Adrenal gland (tissue), 5 donors: Measurements from ENCODE around the gene DGAT2.

Experiments
- POLR2A ChIP-seq, 2 donors: fragments of 450-650 bp; IDR thresholded peaks; one replicate each; pipeline ENCODE4 v1.6.1; 2017; ENCODE audit warnings: antibody characterized with exemption in 2 of 2, mild to moderate bottlenecking in 2 of 2, moderate library complexity in 1 of 2
- TF ChIP-seq, protein P1 (sequence below), 6 experiments: fragments of 450-650 bp in 4 of 6; fragments of 200-600 bp in 2 of 6; sonication (generic) in 1 of 6; IDR thresholded peaks; 1 replicate in 5 of 6; 2 replicates in 1 of 6; pipeline versions ENCODE4 v1.5.1 to v1.8.0; 2016 to 2021; ENCODE audit warnings: antibody characterized with exemption in 6 of 6, mild to moderate bottlenecking in 2 of 6, moderate library complexity in 1 of 6
- donor health status: DM: no; HTN: no; CAD: no.

DNA sequence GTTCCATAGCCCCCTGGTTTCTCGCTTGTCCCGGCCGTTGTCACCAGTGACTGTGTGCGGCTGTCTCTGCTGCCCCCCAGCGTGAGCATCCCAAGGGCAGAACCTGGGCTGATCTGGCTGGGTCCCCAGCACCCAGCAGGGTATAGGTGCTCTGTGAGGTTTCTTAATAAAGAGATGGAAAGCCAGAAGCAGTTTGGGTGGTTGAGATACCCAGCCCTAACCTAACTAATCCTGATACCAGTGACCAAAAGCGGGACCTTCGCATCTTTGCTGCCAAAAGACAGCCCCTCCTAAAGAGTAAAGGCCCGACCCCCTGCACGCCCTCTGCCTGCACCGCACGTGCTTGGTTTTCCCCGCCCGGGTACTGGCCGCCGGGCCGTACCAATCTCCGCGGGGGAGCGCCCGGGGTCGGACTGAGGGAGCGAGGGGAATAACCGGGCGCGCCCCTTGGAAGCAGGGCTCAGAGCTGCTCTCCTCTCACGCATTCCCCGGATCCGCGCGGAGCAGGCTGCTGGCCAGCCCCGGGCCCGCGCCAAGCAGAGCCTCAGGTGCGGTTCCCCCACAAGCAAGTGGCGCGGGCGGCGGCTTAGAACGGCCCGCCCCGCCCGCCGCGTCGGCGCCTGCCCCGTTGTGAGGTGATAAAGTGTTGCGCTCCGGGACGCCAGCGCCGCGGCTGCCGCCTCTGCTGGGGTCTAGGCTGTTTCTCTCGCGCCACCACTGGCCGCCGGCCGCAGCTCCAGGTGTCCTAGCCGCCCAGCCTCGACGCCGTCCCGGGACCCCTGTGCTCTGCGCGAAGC lies at the start of gene DGAT2:
- TF ChIP-seq POLR2A (IDR thresholded peaks at IDR 0.05): no peak
- TF ChIP-seq, protein P1, sequence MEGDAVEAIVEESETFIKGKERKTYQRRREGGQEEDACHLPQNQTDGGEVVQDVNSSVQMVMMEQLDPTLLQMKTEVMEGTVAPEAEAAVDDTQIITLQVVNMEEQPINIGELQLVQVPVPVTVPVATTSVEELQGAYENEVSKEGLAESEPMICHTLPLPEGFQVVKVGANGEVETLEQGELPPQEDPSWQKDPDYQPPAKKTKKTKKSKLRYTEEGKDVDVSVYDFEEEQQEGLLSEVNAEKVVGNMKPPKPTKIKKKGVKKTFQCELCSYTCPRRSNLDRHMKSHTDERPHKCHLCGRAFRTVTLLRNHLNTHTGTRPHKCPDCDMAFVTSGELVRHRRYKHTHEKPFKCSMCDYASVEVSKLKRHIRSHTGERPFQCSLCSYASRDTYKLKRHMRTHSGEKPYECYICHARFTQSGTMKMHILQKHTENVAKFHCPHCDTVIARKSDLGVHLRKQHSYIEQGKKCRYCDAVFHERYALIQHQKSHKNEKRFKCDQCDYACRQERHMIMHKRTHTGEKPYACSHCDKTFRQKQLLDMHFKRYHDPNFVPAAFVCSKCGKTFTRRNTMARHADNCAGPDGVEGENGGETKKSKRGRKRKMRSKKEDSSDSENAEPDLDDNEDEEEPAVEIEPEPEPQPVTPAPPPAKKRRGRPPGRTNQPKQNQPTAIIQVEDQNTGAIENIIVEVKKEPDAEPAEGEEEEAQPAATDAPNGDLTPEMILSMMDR (IDR thresholded peaks at IDR 0.05): peak in 2 of 6 experiments; percentile 11 to 21
